ENCODE measurements around the gene SLC28A3. TPM values are rescaled to one million over a fixed set of nuclear protein-coding genes. Genes with fewer than 3 reads are reported as not detected.

Gene SLC28A3
- total RNA-seq, 1 experiment from 2014 or later, result 0.13 TPM

GRCh38 chr9:84276741-84277140, 63.8 kb downstream of the SLC28A3 start:
- no peaks in the 10 kb centered on the region for H3K9me2 ChIP-seq (ENCODE audit: insufficient read depth)
- H3F3A ChIP-seq (ENCODE audit: insufficient read depth, low read depth), result peaks cover 11% of the 10 kb centered on the region; the same call in 1 of the 2 replicates
- no peak for DNase-seq
- no peaks in the 10 kb centered on the region for H3K9me3 ChIP-seq (ENCODE audit: insufficient read depth, low read depth)
- peaks cover 14% of the 10 kb centered on the region for H3K4me1 ChIP-seq (replicated peaks; ENCODE audit: insufficient read depth)
- H3K4me2 ChIP-seq, result no peak overlapping the region
- intact Hi-C loops (cut with micrococcal nuclease; ENCODE audit: unreplicated experiment), result no loop called here
- no peaks in the 10 kb centered on the region; the same call in 1 of the 2 replicates for H3K27me3 ChIP-seq (ENCODE audit: insufficient read depth, low read depth)
- H2AFZ ChIP-seq, result no peak overlapping the region
- ChIA-PET CTCF (no interaction called here), POLR2A (ENCODE audit: unreplicated experiment) (no interaction called here)
- no peaks in the 10 kb centered on the region for H3K79me2 ChIP-seq (ENCODE audit: low read depth)
- H3K27ac ChIP-seq, result no peak overlapping the region
- no TSS peak for BruUV-seq (replicated peaks)
- no peaks in the 10 kb centered on the region for H4K20me1 ChIP-seq (ENCODE audit: insufficient read depth)
- no peak for TF ChIP-seq EZH2 (IDR thresholded peaks at IDR 0.05; ENCODE audit: low read depth)
- no peak for TF ChIP-seq CTCF (conservative IDR thresholded peaks at IDR 0.05)
- no peaks in the 10 kb centered on the region for H3K36me3 ChIP-seq (ENCODE audit: low read depth)
- no peak overlapping the region for H3K4me3 ChIP-seq

GRCh38 chr9:84271921-84272556, 68.5 kb downstream of the SLC28A3 start:
- BruUV-seq (replicated peaks), result no TSS peak
- H3K9me3 ChIP-seq (ENCODE audit: insufficient read depth, low read depth), result no peaks in the 10 kb centered on the region
- no peaks in the 10 kb centered on the region for H3K36me3 ChIP-seq (ENCODE audit: low read depth)
- intact Hi-C loops (cut with micrococcal nuclease; ENCODE audit: unreplicated experiment), result no loop called here
- no peaks in the 10 kb centered on the region for H3K4me1 ChIP-seq (replicated peaks; ENCODE audit: insufficient read depth)
- no peak for DNase-seq
- no peak overlapping the region for H3K27ac ChIP-seq
- no peaks in the 10 kb centered on the region for H4K20me1 ChIP-seq (ENCODE audit: insufficient read depth)
- H3K4me3 ChIP-seq, result no peak overlapping the region
- H3K27me3 ChIP-seq (ENCODE audit: insufficient read depth, low read depth), result no peaks in the 10 kb centered on the region; the same call in 1 of the 2 replicates
- no peak overlapping the region for H2AFZ ChIP-seq
- POLR2A ChIA-PET (ENCODE audit: unreplicated experiment), result no interaction called here
- H3K4me2 ChIP-seq, result no peak overlapping the region
- CTCF ChIA-PET, result no interaction called here
- H3K9me2 ChIP-seq (ENCODE audit: insufficient read depth), result no peaks in the 10 kb centered on the region
- no peak for TF ChIP-seq EZH2 (IDR thresholded peaks at IDR 0.05; ENCODE audit: low read depth)
- TF ChIP-seq CTCF (conservative IDR thresholded peaks at IDR 0.05), result no peak
- H3F3A ChIP-seq (ENCODE audit: insufficient read depth, low read depth), result no peaks in the 10 kb centered on the region
- no peaks in the 10 kb centered on the region for H3K79me2 ChIP-seq (ENCODE audit: low read depth)

- H3K36me3 ChIP-seq (ENCODE audit: low read depth), result no peaks in the 10 kb centered on the region
- ChIA-PET POLR2A (ENCODE audit: unreplicated experiment) (no interaction called here), CTCF (no interaction called here)
- no peak overlapping the region for H3K4me3 ChIP-seq
- no peaks in the 10 kb centered on the region for H4K20me1 ChIP-seq (ENCODE audit: insufficient read depth)
- TF ChIP-seq CTCF (conservative IDR thresholded peaks at IDR 0.05) (no peak), EZH2 (IDR thresholded peaks at IDR 0.05; ENCODE audit: low read depth) (no peak)
- H3K79me2 ChIP-seq (ENCODE audit: low read depth), result no peaks in the 10 kb centered on the region
- no TSS peak for BruUV-seq (replicated peaks)
- H3K9me3 ChIP-seq (ENCODE audit: insufficient read depth, low read depth), result no peaks in the 10 kb centered on the region
- no peaks in the 10 kb centered on the region for H3K4me1 ChIP-seq (replicated peaks; ENCODE audit: insufficient read depth)
- no peaks in the 10 kb centered on the region; the same call in 1 of the 2 replicates for H3K27me3 ChIP-seq (ENCODE audit: insufficient read depth, low read depth)
- no peaks in the 10 kb centered on the region for H3K9me2 ChIP-seq (ENCODE audit: insufficient read depth)
- H3K27ac ChIP-seq, result no peak overlapping the region
- intact Hi-C loops (cut with micrococcal nuclease; ENCODE audit: unreplicated experiment), result no loop called here
- H3K4me2 ChIP-seq, result no peak overlapping the region
- DNase-seq, result no peak
- no peak overlapping the region for H2AFZ ChIP-seq
- H3F3A ChIP-seq (ENCODE audit: insufficient read depth, low read depth), result no peaks in the 10 kb centered on the region
These were observed 69.0 kb downstream of the SLC28A3 start for GRCh38 chr9:84271531-84271900.
